Hepatocyte (in vitro differentiated cells): Measurements from ENCODE around the gene SLC5A10. TPM values are rescaled to one million over a fixed set of nuclear protein-coding genes. Genes with fewer than 3 reads are reported as not detected.
A peak's percentile ranks its signal among the peaks of the same experiment; 100 is the strongest.
"Not testable (repeated sequence)": the region's sequence is repeated elsewhere in the genome, so short reads cannot be mapped to it uniquely, and the experiment has no call there.

ENCODE experiments used
- DNase-seq: peaks from one replicate; pipeline ENCODE4 v3.0.0-alpha.2; 2016; ENCODE audit warnings: low spot score
- H2AFZ ChIP-seq: fragments of 200-600 bp; sonication (generic); 2 replicates; pipeline ENCODE4 v1.6.0; 2016; ENCODE audit warnings: antibody characterized with exemption, mild to moderate bottlenecking
- H3K27ac ChIP-seq: fragments of 200-600 bp; sonication (generic); 2 replicates; pipeline ENCODE4 v1.5.1; 2016; ENCODE audit warnings: mild to moderate bottlenecking
- H3K27me3 ChIP-seq: fragments of 200-600 bp; sonication (generic); 2 replicates; pipeline ENCODE4 v1.6.1; 2016
- H3K36me3 ChIP-seq: fragments of 200-600 bp; sonication (generic); replicated peaks from 2 replicates; pipeline ENCODE4 v1.5.1; 2016; ENCODE audit warnings: low read depth; ENCODE audit not compliant: insufficient read depth
- H3K4me1 ChIP-seq: fragments of 200-600 bp; sonication (generic); 2 replicates; pipeline ENCODE4 v1.5.1; 2016; ENCODE audit warnings: mild to moderate bottlenecking, moderate library complexity; ENCODE audit not compliant: insufficient read depth
- H3K4me2 ChIP-seq: fragments of 200-600 bp; sonication (generic); 2 replicates; pipeline ENCODE4 v1.6.0; 2016
- H3K4me3 ChIP-seq: fragments of 200-600 bp; sonication (generic); 2 replicates; pipeline ENCODE4 v1.5.1; 2016; ENCODE audit warnings: mild to moderate bottlenecking
- H3K79me2 ChIP-seq: fragments of 200-600 bp; sonication (generic); 2 replicates; pipeline ENCODE4 v1.6.0; 2017; ENCODE audit warnings: mild to moderate bottlenecking
- H3K9me2 ChIP-seq: fragments of 200-600 bp; sonication (generic); replicated peaks from 2 replicates; pipeline ENCODE4 v1.6.0; 2017; ENCODE audit warnings: mild to moderate bottlenecking; ENCODE audit not compliant: insufficient read depth
- H3K9me3 ChIP-seq: fragments of 200-600 bp; sonication (generic); 2 replicates; pipeline ENCODE4 v1.5.1; 2016; ENCODE audit warnings: low read depth, mild to moderate bottlenecking
- H4K20me1 ChIP-seq: fragments of 200-600 bp; sonication (generic); 2 replicates; pipeline ENCODE4 v1.6.0; 2016; ENCODE audit warnings: mild to moderate bottlenecking; ENCODE audit not compliant: insufficient read depth, poor library complexity, severe bottlenecking
- WGBS: methylation state at CpG from one replicate; pipeline ENCODE4 v1.1.6; 2016; ENCODE audit warnings: low lambda C conversion rate; ENCODE audit errors: missing lambda C conversion rate; 5-methylcytosine and 5-hydroxymethylcytosine counted together
- polyA plus RNA-seq: library from polyadenylated mRNA; unstranded; fragments of >200 nt; fragmentation: Nextera tagmentation; extraction: Ambion mirVana; gene quantifications from 2 replicates; pipeline ENCODE4 v1.2.1, GENCODE V29; 2016
- small RNA-seq: library from RNA; depleted of rRNA; stranded (forward); fragments of <200 nt; gene quantifications from one replicate; pipeline ENCODE3, GENCODE V24; 2014
- total RNA-seq: library from RNA; depleted of rRNA; stranded (reverse); fragments of >200 nt; gene quantifications from 2 replicates; pipeline ENCODE4 v1.2.3, GENCODE V29; 2014

Gene SLC5A10
- total and polyA plus RNA-seq, 2 experiments from 2014 or later: 0.22 TPM; not detected in 1

GRCh38 chr17:19062718-19063325 lies 110.9 kb downstream of the SLC5A10 start:
- H3K9me2 ChIP-seq: not testable (repeated sequence)
- WGBS: no CpG with 5 or more reads among the region's 20 CpGs

GRCh38 chr17:19063326-19063956 lies 111.5 kb downstream of the SLC5A10 start:
- not testable (repeated sequence) for H3K4me3 ChIP-seq, DNase-seq

More at GRCh38 chr17:19062718-19063325, 110.9 kb downstream of the SLC5A10 start:
- H3K4me3 ChIP-seq, H3K36me3 ChIP-seq, H4K20me1 ChIP-seq, H3K4me1 ChIP-seq, H3K27ac ChIP-seq, H3K27me3 ChIP-seq, H3K9me3 ChIP-seq, H3K79me2 ChIP-seq, H3K4me2 ChIP-seq, H2AFZ ChIP-seq, DNase-seq: not testable (repeated sequence)

GRCh38 chr17:19064378-19064777 lies 112.4 kb downstream of the SLC5A10 start:
- not testable (repeated sequence) for DNase-seq
- WGBS: 4% methylated on average over 3 of the region's 17 CpGs

More at GRCh38 chr17:19063326-19063956, 111.5 kb downstream of the SLC5A10 start:
- WGBS: under 1% methylated on average over 34 of the region's 44 CpGs
- Histone ChIP-seq H3K4me2 (peak overlapping the region; percentile 65), H3K27ac (peak overlapping the region; percentile 81)
- H3K9me3 ChIP-seq, H3K36me3 ChIP-seq, H3K27me3 ChIP-seq, H3K79me2 ChIP-seq, H3K4me1 ChIP-seq, H2AFZ ChIP-seq, H4K20me1 ChIP-seq, H3K9me2 ChIP-seq: not testable (repeated sequence)

GRCh38 chr17:19070318-19071168 lies 118.6 kb downstream of the SLC5A10 start:
- H3K27me3 ChIP-seq, H3K36me3 ChIP-seq, H3K9me2 ChIP-seq, H3K4me1 ChIP-seq, H3K79me2 ChIP-seq, H2AFZ ChIP-seq, H3K4me3 ChIP-seq, H3K9me3 ChIP-seq, DNase-seq, H4K20me1 ChIP-seq, H3K4me2 ChIP-seq, H3K27ac ChIP-seq: not testable (repeated sequence)
- WGBS: no CpG with 5 or more reads among the region's 34 CpGs

More at GRCh38 chr17:19064378-19064777, 112.4 kb downstream of the SLC5A10 start:
- not testable (repeated sequence) for H3K9me2 ChIP-seq, H3K27ac ChIP-seq, H4K20me1 ChIP-seq, H3K4me1 ChIP-seq, H3K4me3 ChIP-seq, H3K4me2 ChIP-seq, H3K27me3 ChIP-seq, H3K79me2 ChIP-seq, H3K36me3 ChIP-seq, H2AFZ ChIP-seq, H3K9me3 ChIP-seq

Small RNA genes lying within 50 kb of the gene (small RNA-seq; reads per million reads assigned to genes)
- not detected for gene AC090286.3
- not detected for gene RF00324

Other genes starting within 250 kb of the SLC5A10 start
- gene FBXW10, start 208.1 kb upstream of the SLC5A10 start, total RNA-seq: 0.20 TPM in 1 of 2 replicates, not detected in the other
- not detected in 2 replicates for gene FBXW10, start 208.1 kb upstream of the SLC5A10 start, polyA plus RNA-seq
- gene TVP23B, start 171.0 kb upstream of the SLC5A10 start, total RNA-seq: 69.0 and 70.0 TPM in 2 replicates
- gene TVP23B, start 171.0 kb upstream of the SLC5A10 start, polyA plus RNA-seq: 51.6 and 57.2 TPM in 2 replicates
- 49.8 and 55.7 TPM in 2 replicates for gene PRPSAP2, start 94.0 kb upstream of the SLC5A10 start, total RNA-seq
- gene PRPSAP2, start 94.0 kb upstream of the SLC5A10 start, polyA plus RNA-seq: 25.0 and 32.1 TPM in 2 replicates
- gene FAM83G, start 52.6 kb downstream of the SLC5A10 start, total RNA-seq: 19.3 and 25.4 TPM in 2 replicates
- gene FAM83G, start 52.6 kb downstream of the SLC5A10 start, polyA plus RNA-seq: 13.9 and 14.7 TPM in 2 replicates
- gene GRAP, start 94.8 kb downstream of the SLC5A10 start, total RNA-seq: 1.3 TPM in 1 of 2 replicates, not detected in the other
- 0.54 and 0.81 TPM in 2 replicates for gene GRAP, start 94.8 kb downstream of the SLC5A10 start, polyA plus RNA-seq
- gene GRAPL, start 175.4 kb downstream of the SLC5A10 start, total RNA-seq: not detected in 2 replicates
- not detected in 2 replicates for gene GRAPL, start 175.4 kb downstream of the SLC5A10 start, polyA plus RNA-seq